Measurements from ENCODE around the gene ACO1.
A peak's percentile ranks its signal among the peaks of the same experiment; 100 is the strongest.

The ACO1 gene

DNA sequence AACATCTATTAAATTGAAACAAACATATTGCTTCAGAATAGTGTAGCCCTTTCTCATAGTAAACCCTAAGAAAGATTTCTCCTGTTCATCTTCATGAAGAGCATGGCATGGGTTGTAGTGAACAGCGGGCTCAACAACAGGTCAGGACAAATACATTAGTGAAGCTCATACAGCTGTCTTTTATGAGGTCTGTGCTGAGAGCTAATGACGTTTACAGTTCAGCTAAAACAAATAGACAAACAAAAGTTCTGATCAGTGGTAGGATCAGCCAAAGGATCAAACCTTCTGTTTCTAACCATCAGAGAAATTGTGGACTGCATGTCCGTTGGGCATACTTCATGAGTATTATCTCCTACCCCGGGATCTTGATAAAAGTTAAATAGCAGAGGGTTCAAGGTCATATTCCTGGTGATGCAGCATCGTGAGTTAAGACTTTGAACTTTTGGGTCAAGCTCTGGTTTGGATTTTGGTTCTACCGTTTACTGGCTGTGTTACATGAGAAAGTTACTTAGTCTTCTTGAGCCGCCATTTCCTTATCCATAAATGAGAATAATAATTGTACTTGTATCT is 37.9 kb downstream of the ACO1 start:
- no peak overlapping the region for H3K27ac Mint-ChIP-seq
- no peaks in the 10 kb centered on the region for H3K27me3 Mint-ChIP-seq
- peaks cover 24 to 49% of the 10 kb centered on the region in 2 donors for H3K36me3 Mint-ChIP-seq
- no peaks in the 10 kb centered on the region for H3K9me3 Mint-ChIP-seq
- ATAC-seq (replicated peaks) (no peak), DNase-seq (no peak)
- H3K4me1 Mint-ChIP-seq = no peaks in the 10 kb centered on the region
- H3K4me3 Mint-ChIP-seq = no peak overlapping the region

GRCh38 chr9:32423371-32423770 is 38.9 kb downstream of the ACO1 start:
- peaks cover 18 to 44% of the 10 kb centered on the region in 2 donors for H3K36me3 Mint-ChIP-seq
- no peak overlapping the region for H3K27ac Mint-ChIP-seq
- no peaks in the 10 kb centered on the region for H3K4me1 Mint-ChIP-seq
- H3K27me3 Mint-ChIP-seq = no peaks in the 10 kb centered on the region
- H3K4me3 Mint-ChIP-seq = no peak overlapping the region
- H3K9me3 Mint-ChIP-seq = no peaks in the 10 kb centered on the region
- DNase-seq = no peak
- ATAC-seq (replicated peaks) = no peak

- ATAC-seq (replicated peaks) = no peak
- Mint-ChIP-seq H3K36me3 (peaks cover 14 to 40% of the 10 kb centered on the region in 2 donors), H3K27ac (no peak overlapping the region), H3K4me1 (no peaks in the 10 kb centered on the region), H3K27me3 (no peaks in the 10 kb centered on the region), H3K4me3 (no peak overlapping the region), H3K9me3 (no peaks in the 10 kb centered on the region)
- no peak for DNase-seq
These were observed 40.2 kb downstream of the ACO1 start for GRCh38 chr9:32424616-32425015.

DNA sequence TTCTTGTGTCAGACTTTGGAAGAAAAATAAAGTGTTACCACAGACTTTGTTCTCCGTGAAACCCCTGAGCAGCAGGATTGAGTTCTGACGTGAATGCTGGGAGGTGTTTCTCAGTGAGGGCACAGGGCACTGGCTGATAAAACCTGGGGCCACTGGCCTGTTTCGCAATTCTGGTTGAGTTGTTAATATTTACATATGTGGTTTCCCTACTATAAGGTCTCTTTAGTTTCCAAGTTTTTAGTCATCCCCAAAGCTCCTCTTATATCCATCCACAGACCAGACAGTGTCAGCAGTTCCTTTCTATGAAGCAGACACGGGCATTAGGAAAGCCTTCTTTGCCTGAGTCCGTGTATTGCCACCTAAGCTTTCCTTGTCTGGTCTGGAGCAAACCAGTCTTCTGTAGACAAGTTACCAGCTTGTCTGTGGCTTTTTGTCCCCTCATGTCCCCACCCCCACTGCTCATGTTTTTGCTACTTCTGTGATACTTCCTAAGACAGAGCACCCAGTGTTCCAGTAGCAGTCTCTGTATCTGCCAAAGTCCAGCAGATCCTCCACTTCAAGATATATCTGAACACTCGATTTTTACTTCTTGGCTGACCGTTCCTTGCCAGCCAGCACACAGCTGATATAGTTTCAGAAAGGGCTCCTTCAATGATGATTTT is 42.0 kb downstream of the ACO1 start:
- Mint-ChIP-seq H3K27ac (no peak overlapping the region), H3K4me1 (no peaks in the 10 kb centered on the region), H3K27me3 (no peaks in the 10 kb centered on the region), H3K9me3 (no peaks in the 10 kb centered on the region), H3K4me3 (no peak overlapping the region), H3K36me3 (peaks cover 13 to 34% of the 10 kb centered on the region in 2 donors)
- DNase-seq (no peak), ATAC-seq (replicated peaks) (no peak)

DNA sequence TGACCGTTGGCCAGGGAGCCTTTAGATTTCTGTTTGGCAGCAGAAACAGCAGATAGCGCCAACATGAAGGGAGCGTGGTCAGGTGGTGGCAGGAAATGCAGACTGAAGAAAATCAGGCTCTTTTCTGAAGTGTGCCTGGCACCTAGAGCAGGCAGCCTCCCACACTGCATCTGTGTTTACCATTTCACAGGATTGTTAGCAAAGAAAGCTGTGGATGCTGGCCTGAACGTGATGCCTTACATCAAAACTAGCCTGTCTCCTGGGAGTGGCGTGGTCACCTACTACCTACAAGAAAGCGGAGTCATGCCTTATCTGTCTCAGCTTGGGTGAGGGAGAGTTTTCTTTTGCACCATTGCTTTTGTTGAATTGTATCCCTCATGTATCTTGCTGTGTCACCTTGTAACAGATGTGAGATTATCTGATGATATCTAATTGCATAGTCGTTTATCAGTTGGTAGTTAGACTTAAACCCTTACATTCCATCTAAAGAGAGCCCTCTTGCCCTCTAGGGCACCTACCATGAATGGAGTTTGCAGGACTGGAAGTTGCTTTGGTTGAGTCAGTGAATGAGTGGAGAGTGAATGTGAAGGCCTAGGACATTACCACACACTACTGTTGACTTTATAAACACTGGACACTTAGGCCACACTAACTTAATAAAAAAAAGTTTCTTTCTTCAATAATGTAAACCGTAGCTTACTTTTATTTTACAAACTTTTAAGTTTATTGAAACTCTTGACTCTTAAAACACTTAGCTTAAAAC is 42.8 kb downstream of the ACO1 start:
- H3K27ac Mint-ChIP-seq = no peak overlapping the region

GRCh38 chr9:32430720-32431119 is 46.3 kb downstream of the ACO1 start:
- no peaks in the 10 kb centered on the region for H3K4me1 Mint-ChIP-seq
- ATAC-seq (replicated peaks) = no peak
- peaks cover 6 to 15% of the 10 kb centered on the region in 2 donors for H3K36me3 Mint-ChIP-seq
- H3K27ac Mint-ChIP-seq = no peak overlapping the region
- no peak for DNase-seq
- H3K27me3 Mint-ChIP-seq = no peaks in the 10 kb centered on the region
- no peak overlapping the region for H3K4me3 Mint-ChIP-seq
- no peaks in the 10 kb centered on the region for H3K9me3 Mint-ChIP-seq

More for the DNA sequence above, 42.8 kb downstream of the ACO1 start:
- no peaks in the 10 kb centered on the region for H3K4me1 Mint-ChIP-seq
- H3K27me3 Mint-ChIP-seq = no peaks in the 10 kb centered on the region
- H3K36me3 Mint-ChIP-seq = peaks cover 9 to 32% of the 10 kb centered on the region in 2 donors
- no peaks in the 10 kb centered on the region for H3K9me3 Mint-ChIP-seq
- DNase-seq (no peak), ATAC-seq (replicated peaks) (no peak)
- no peak overlapping the region for H3K4me3 Mint-ChIP-seq

DNA sequence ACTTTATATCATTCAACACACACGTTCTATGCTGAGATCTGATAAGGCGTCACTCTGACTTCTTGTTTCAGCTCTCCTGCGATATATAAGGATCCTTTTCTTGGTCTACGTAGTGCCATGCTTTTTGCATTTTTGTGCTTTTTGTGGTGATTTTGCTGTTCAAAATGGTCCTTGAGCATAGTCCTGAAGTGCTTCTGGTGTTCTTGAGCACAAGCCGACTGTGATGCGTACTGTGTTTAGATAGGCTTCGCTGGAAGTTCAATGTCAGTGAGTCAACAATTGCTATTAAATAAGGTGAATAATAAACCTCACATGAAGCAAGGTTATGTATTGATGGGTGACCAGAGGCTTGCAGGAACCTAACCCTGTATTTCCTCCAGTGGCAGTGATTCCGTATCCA is 46.8 kb downstream of the ACO1 start:
- Mint-ChIP-seq H3K4me3 (no peak overlapping the region), H3K36me3 (peaks cover 6 to 15% of the 10 kb centered on the region in 2 donors), H3K27me3 (no peaks in the 10 kb centered on the region), H3K4me1 (no peaks in the 10 kb centered on the region), H3K9me3 (no peaks in the 10 kb centered on the region), H3K27ac (no peak overlapping the region)
- no peak for ATAC-seq (replicated peaks)
- DNase-seq = no peak

DNA sequence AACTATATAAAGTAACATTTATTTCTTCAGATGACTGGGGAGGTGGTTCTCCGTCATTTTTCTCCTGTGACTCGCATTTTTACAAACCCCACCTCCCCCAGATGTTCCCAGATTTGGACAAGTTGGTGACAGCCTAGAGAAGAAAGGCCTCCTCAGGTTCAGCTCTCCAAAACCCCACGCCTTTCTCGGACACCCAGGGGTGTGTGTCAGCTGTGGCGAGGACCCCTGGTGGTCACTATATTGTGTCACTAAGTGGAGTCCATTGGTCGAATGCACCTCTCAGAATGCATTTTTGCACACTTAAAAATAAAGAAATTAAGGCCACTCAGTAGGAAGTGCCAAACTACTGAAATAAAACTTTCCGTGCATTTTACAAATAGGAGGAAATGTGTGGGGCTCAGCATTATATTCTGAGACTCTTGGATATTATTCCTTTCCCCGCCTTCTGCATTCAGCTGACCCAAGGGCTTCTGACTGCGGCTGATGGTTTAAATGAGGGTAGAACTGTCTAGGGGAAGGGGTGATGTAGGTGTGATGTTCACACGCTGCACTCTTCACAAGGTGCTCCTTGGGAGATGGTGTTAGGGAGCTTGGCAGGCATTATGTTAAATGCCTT is 47.6 kb downstream of the ACO1 start:
- DNase-seq = peak; percentile 17
- Mint-ChIP-seq H3K27ac (no peak overlapping the region), H3K4me1 (no peaks in the 10 kb centered on the region), H3K9me3 (no peaks in the 10 kb centered on the region), H3K4me3 (no peak overlapping the region), H3K27me3 (no peaks in the 10 kb centered on the region), H3K36me3 (peaks cover 6 to 12% of the 10 kb centered on the region in 2 donors)
- ATAC-seq (replicated peaks) = peak; percentile 77 to 79

- Mint-ChIP-seq H3K36me3 (peaks cover 6 to 21% of the 10 kb centered on the region in 2 donors), H3K4me3 (no peak overlapping the region), H3K27ac (no peak overlapping the region), H3K9me3 (no peaks in the 10 kb centered on the region), H3K4me1 (no peaks in the 10 kb centered on the region), H3K27me3 (no peaks in the 10 kb centered on the region)
- DNase-seq (no peak), ATAC-seq (replicated peaks) (no peak)
These were observed 50.4 kb downstream of the ACO1 start for GRCh38 chr9:32434892-32435291.

DNA sequence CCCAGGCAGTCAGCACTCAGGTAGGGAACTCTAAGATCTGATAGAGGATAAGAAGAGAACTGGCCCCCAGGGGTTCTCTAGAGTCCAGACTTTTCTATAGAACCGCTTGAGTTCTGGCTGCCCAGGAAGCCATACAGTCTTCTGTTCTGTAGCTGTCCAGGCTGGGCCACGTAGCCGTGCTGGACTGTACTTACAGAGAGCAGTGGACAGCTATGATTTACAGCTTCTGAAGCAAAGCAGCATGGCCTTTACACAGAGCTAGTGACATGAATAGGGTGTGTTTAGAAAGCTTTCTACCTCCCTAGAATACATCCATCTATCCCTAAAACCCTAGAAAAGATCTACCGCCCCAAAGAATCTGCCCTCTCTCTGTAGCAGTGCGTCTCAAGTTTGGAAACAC is 57.2 kb downstream of the ACO1 start:
- H3K36me3 Mint-ChIP-seq = peaks cover 18 to 52% of the 10 kb centered on the region in 2 donors
- H3K27me3 Mint-ChIP-seq = no peaks in the 10 kb centered on the region
- DNase-seq = no peak
- H3K27ac Mint-ChIP-seq = no peak overlapping the region
- no peak for ATAC-seq (replicated peaks)
- peaks cover 0 to 6% of the 10 kb centered on the region in 2 donors for H3K9me3 Mint-ChIP-seq
- H3K4me1 Mint-ChIP-seq = no peaks in the 10 kb centered on the region
- H3K4me3 Mint-ChIP-seq = no peak overlapping the region

- ATAC-seq (replicated peaks) (no peak), DNase-seq (no peak)
- H3K36me3 Mint-ChIP-seq = peaks cover 23 to 57% of the 10 kb centered on the region in 2 donors
- no peak overlapping the region for H3K4me3 Mint-ChIP-seq
- H3K27me3 Mint-ChIP-seq = no peaks in the 10 kb centered on the region
- peaks cover 0 to 6% of the 10 kb centered on the region in 2 donors for H3K9me3 Mint-ChIP-seq
- H3K27ac Mint-ChIP-seq = no peak overlapping the region
- no peaks in the 10 kb centered on the region for H3K4me1 Mint-ChIP-seq
These were observed 58.0 kb downstream of the ACO1 start for GRCh38 chr9:32442433-32442832.

DNA sequence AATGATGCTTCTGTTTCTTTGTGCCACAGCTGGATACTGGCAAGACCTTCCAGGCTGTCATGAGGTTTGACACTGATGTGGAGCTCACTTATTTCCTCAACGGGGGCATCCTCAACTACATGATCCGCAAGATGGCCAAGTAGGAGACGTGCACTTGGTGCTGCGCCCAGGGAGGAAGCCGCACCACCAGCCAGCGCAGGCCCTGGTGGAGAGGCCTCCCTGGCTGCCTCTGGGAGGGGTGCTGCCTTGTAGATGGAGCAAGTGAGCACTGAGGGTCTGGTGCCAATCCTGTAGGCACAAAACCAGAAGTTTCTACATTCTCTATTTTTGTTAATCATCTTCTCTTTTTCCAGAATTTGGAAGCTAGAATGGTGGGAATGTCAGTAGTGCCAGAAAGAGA is 65.5 kb downstream of the ACO1 start:
- ATAC-seq (replicated peaks) = no peak
- H3K36me3 Mint-ChIP-seq = peaks cover 31 to 57% of the 10 kb centered on the region in 2 donors
- H3K27me3 Mint-ChIP-seq = no peaks in the 10 kb centered on the region
- H3K4me1 Mint-ChIP-seq = no peaks in the 10 kb centered on the region
- DNase-seq = no peak
- H3K9me3 Mint-ChIP-seq = peaks cover 0 to 6% of the 10 kb centered on the region in 2 donors
- H3K27ac Mint-ChIP-seq = no peak overlapping the region
- H3K4me3 Mint-ChIP-seq = no peak overlapping the region

DNA sequence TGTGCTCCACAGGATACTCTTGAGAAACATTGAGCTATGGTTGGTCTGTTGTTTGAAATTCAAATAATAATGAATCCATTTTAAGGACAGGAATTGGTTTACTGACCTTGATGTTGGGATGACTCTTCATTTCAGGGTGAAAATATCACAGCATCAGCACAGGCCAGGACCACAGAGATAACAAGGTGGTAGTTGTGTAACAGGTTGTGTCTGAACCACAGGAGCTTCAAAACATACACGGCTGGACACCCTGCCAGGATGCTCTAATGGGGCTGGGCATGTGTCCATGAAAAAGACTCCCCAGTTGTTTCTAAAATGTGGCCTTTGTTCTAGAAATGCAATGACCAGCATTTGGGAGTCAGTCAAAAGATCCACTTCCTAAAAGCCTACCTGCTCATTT is 69.8 kb downstream of the ACO1 start:
- peaks cover 20 to 48% of the 10 kb centered on the region in 2 donors for H3K36me3 Mint-ChIP-seq
- H3K4me1 Mint-ChIP-seq = no peaks in the 10 kb centered on the region
- no peak overlapping the region for H3K4me3 Mint-ChIP-seq
- H3K27me3 Mint-ChIP-seq = no peaks in the 10 kb centered on the region
- H3K9me3 Mint-ChIP-seq = peaks cover 0 to 4% of the 10 kb centered on the region in 2 donors
- ATAC-seq (replicated peaks) = no peak
- H3K27ac Mint-ChIP-seq = peak overlapping the region; percentile 20
- DNase-seq = no peak

- DNase-seq (no peak), ATAC-seq (replicated peaks) (no peak)
- no peak overlapping the region for H3K27ac Mint-ChIP-seq
- no peaks in the 10 kb centered on the region for H3K27me3 Mint-ChIP-seq
- no peaks in the 10 kb centered on the region for H3K4me1 Mint-ChIP-seq
- H3K4me3 Mint-ChIP-seq = no peak overlapping the region
- H3K36me3 Mint-ChIP-seq = peaks cover 22 to 48% of the 10 kb centered on the region in 2 donors
- peaks cover 0 to 4% of the 10 kb centered on the region in 2 donors for H3K9me3 Mint-ChIP-seq
These were observed 71.3 kb downstream of the ACO1 start for GRCh38 chr9:32455738-32456137.

Measured in stimulated activated naive B cell treated with anti-CD40 and anti-IgM and Interleukin-4, amounts not matched to agents 10 μg/mL and 1 μg/mL and 100 μg/mL, for 72 hours (primary cell).